RWPE2 (cell line): ENCODE measurements around the gene MRC2.

Source experiments
- ATAC-seq: fragments of 200-7000 bp; cut with Tn5 transposase; 3 replicates; pipeline ENCODE4 v1.9.1; 2021; ENCODE audit warnings: low read depth
- DNase-seq: peaks from one replicate; pipeline ENCODE4 v3.0.0-alpha.2; 2020; ENCODE audit warnings: low spot score
- H3K27ac ChIP-seq: fragments of 450-650 bp; 2 replicates; pipeline ENCODE4 v1.5.1; 2017; ENCODE audit warnings: mild to moderate bottlenecking; ENCODE audit not compliant: poor library complexity, severe bottlenecking
- H3K27me3 ChIP-seq: fragments of 250-450 bp; sonication (Bioruptor Pico); 2 replicates; pipeline ENCODE4 v1.5.1; 2021; ENCODE audit warnings: mild to moderate bottlenecking, moderate library complexity; ENCODE audit not compliant: insufficient read depth, poor library complexity, severe bottlenecking
- H3K36me3 ChIP-seq: fragments of 250-450 bp; sonication (Bioruptor Pico); 2 replicates; pipeline ENCODE4 v1.5.1; 2020; ENCODE audit warnings: low read depth, mild to moderate bottlenecking, moderate library complexity
- H3K4me1 ChIP-seq: fragments of 250-450 bp; sonication (Bioruptor Pico); 2 replicates; pipeline ENCODE4 v1.5.1; 2021; ENCODE audit warnings: mild to moderate bottlenecking, moderate library complexity; ENCODE audit not compliant: insufficient read depth, poor library complexity, severe bottlenecking
- H3K4me3 ChIP-seq: fragments of 250-450 bp; sonication (Bioruptor Pico); 2 replicates; pipeline ENCODE4 v1.5.1; 2021; ENCODE audit warnings: mild to moderate bottlenecking, moderate library complexity; ENCODE audit not compliant: severe bottlenecking
- H3K9me3 ChIP-seq: fragments of 250-450 bp; sonication (Bioruptor Pico); 2 replicates; pipeline ENCODE4 v1.5.1; 2021; ENCODE audit warnings: mild to moderate bottlenecking, moderate library complexity; ENCODE audit not compliant: severe bottlenecking
- CTCF ChIP-seq: fragments of 450-650 bp; IDR thresholded peaks from one replicate; pipeline ENCODE4 v1.5.1; 2017; ENCODE audit warnings: mild to moderate bottlenecking, moderate library complexity; ENCODE audit not compliant: poor library complexity, severe bottlenecking

Gene MRC2

GRCh38 chr17:62644487-62645173 is 17.2 kb downstream of the MRC2 start:
- Histone ChIP-seq H3K4me3 (no peak overlapping the region), H3K27me3 (no peaks in the 10 kb centered on the region), H3K4me1 (no peaks in the 10 kb centered on the region), H3K36me3 (no peaks in the 10 kb centered on the region), H3K27ac (no peak overlapping the region), H3K9me3 (no peaks in the 10 kb centered on the region)
- no peak for TF ChIP-seq CTCF
- ATAC-seq (no peak), DNase-seq (no peak)

- Histone ChIP-seq H3K4me1 (no peaks in the 10 kb centered on the region), H3K36me3 (no peaks in the 10 kb centered on the region), H3K9me3 (no peaks in the 10 kb centered on the region), H3K4me3 (no peak overlapping the region), H3K27ac (no peak overlapping the region), H3K27me3 (no peaks in the 10 kb centered on the region)
- TF ChIP-seq CTCF, result no peak
- no peak for DNase-seq
- ATAC-seq, result no peak
Measured at GRCh38 chr17:62648251-62648955, 20.9 kb downstream of the MRC2 start.

GRCh38 chr17:62648956-62649294 is 21.5 kb downstream of the MRC2 start:
- Histone ChIP-seq H3K27ac (no peak overlapping the region), H3K27me3 (no peaks in the 10 kb centered on the region), H3K4me3 (no peak overlapping the region), H3K4me1 (no peaks in the 10 kb centered on the region), H3K9me3 (no peaks in the 10 kb centered on the region), H3K36me3 (no peaks in the 10 kb centered on the region)
- no peak for TF ChIP-seq CTCF
- ATAC-seq (no peak), DNase-seq (no peak)

GRCh38 chr17:62649570-62649969 is 22.1 kb downstream of the MRC2 start:
- Histone ChIP-seq H3K36me3 (no peaks in the 10 kb centered on the region), H3K4me3 (no peak overlapping the region), H3K4me1 (no peaks in the 10 kb centered on the region), H3K27ac (no peak overlapping the region), H3K27me3 (no peaks in the 10 kb centered on the region), H3K9me3 (no peaks in the 10 kb centered on the region)
- ATAC-seq (no peak), DNase-seq (no peak)
- no peak for TF ChIP-seq CTCF

- H3K27me3 ChIP-seq, result no peaks in the 10 kb centered on the region
- no peak for ATAC-seq
Measured at GRCh38 chr17:62650587-62650986, 23.1 kb downstream of the MRC2 start.

More at GRCh38 chr17:62650587-62650986, 23.1 kb downstream of the MRC2 start:
- Histone ChIP-seq H3K4me1 (no peaks in the 10 kb centered on the region), H3K4me3 (no peak overlapping the region), H3K27ac (no peak overlapping the region), H3K9me3 (no peaks in the 10 kb centered on the region), H3K36me3 (no peaks in the 10 kb centered on the region)
- no peak for TF ChIP-seq CTCF
- DNase-seq, result no peak
